Mucosa of rectum (tissue), 2 donors: ENCODE results near the gene BCL2.

Experiments
- H3K27ac ChIP-seq, 2 donors: one replicate each; pipeline ENCODE4 v1.7.0; 2013; ENCODE audit warnings: inconsistent platforms in 2 of 2, low read depth in 2 of 2, low read length in 2 of 2
- H3K27me3 ChIP-seq, 2 donors: one replicate each; pipeline ENCODE4 v1.7.0; 2013; ENCODE audit warnings: low read length in 2 of 2; ENCODE audit not compliant: control insufficient read depth in 2 of 2, insufficient read depth in 2 of 2
- H3K36me3 ChIP-seq, 2 donors: one replicate each; pipeline ENCODE4 v1.7.0; 2013; ENCODE audit warnings: low read length in 2 of 2; ENCODE audit not compliant: control insufficient read depth in 2 of 2, insufficient read depth in 2 of 2
- H3K4me1 ChIP-seq, 2 donors: one replicate each; pipeline ENCODE4 v1.7.0; 2013; ENCODE audit warnings: low read length in 2 of 2, mild to moderate bottlenecking in 1 of 2; ENCODE audit not compliant: control insufficient read depth in 2 of 2, insufficient read depth in 2 of 2
- H3K4me3 ChIP-seq, 2 donors: one replicate each; pipeline ENCODE4 v1.7.0; 2013; ENCODE audit warnings: low read length in 2 of 2
- H3K9ac ChIP-seq, 2 donors: one replicate each; pipeline ENCODE4 v1.7.0; 2013; ENCODE audit warnings: low read length in 2 of 2, low read depth in 1 of 2, mild to moderate bottlenecking in 1 of 2
- H3K9me3 ChIP-seq, 2 donors: one replicate each; pipeline ENCODE4 v1.7.0; 2013; ENCODE audit warnings: low read length in 2 of 2; ENCODE audit not compliant: control insufficient read depth in 2 of 2
- donor health status: healthy.
- donor health status: Normal muscosa, but diverticular disease.

The BCL2 gene

GRCh38 chr18:63311118-63312018 is 8.2 kb downstream of the BCL2 start:
- Histone ChIP-seq H3K36me3 (peaks cover 0 to 2% of the 10 kb centered on the region in 2 donors), H3K4me1 (peaks cover 0 to 4% of the 10 kb centered on the region in 2 donors), H3K27ac (no peak overlapping the region), H3K9me3 (no peaks in the 10 kb centered on the region), H3K4me3 (no peak overlapping the region), H3K9ac (no peak overlapping the region), H3K27me3 (no peaks in the 10 kb centered on the region)

- H3K4me3 ChIP-seq: no peak overlapping the region
- no peak overlapping the region for H3K9ac ChIP-seq
- H3K27ac ChIP-seq: no peak overlapping the region
- no peaks in the 10 kb centered on the region for H3K27me3 ChIP-seq
- H3K9me3 ChIP-seq: no peaks in the 10 kb centered on the region
- H3K36me3 ChIP-seq: peaks cover 0 to 2% of the 10 kb centered on the region in 2 donors
- H3K4me1 ChIP-seq: peaks cover 0 to 4% of the 10 kb centered on the region in 2 donors
Observed at GRCh38 chr18:63309422-63309821, 10.1 kb downstream of the BCL2 start.

- no peak overlapping the region for H3K27ac ChIP-seq
- no peaks in the 10 kb centered on the region for H3K9me3 ChIP-seq
- H3K9ac ChIP-seq: no peak overlapping the region
- H3K4me1 ChIP-seq: no peaks in the 10 kb centered on the region
- no peak overlapping the region for H3K4me3 ChIP-seq
- H3K27me3 ChIP-seq: no peaks in the 10 kb centered on the region
- H3K36me3 ChIP-seq: peaks cover 0 to 2% of the 10 kb centered on the region in 2 donors
Observed at GRCh38 chr18:63307551-63308200, 11.9 kb downstream of the BCL2 start.

- Histone ChIP-seq H3K4me3 (no peak overlapping the region), H3K27ac (no peak overlapping the region), H3K4me1 (no peaks in the 10 kb centered on the region), H3K9ac (no peak overlapping the region), H3K9me3 (no peaks in the 10 kb centered on the region), H3K36me3 (peaks cover 0 to 2% of the 10 kb centered on the region in 2 donors), H3K27me3 (no peaks in the 10 kb centered on the region)
Observed at GRCh38 chr18:63306819-63307550, 12.6 kb downstream of the BCL2 start.

- H3K9ac ChIP-seq: no peak overlapping the region
- H3K27me3 ChIP-seq: no peaks in the 10 kb centered on the region
- H3K4me3 ChIP-seq: no peak overlapping the region
- peaks cover 0 to 5% of the 10 kb centered on the region in 2 donors for H3K36me3 ChIP-seq
- no peaks in the 10 kb centered on the region for H3K4me1 ChIP-seq
- H3K27ac ChIP-seq: no peak overlapping the region
- H3K9me3 ChIP-seq: no peaks in the 10 kb centered on the region
Observed at GRCh38 chr18:63306249-63306648, 13.3 kb downstream of the BCL2 start.

DNA sequence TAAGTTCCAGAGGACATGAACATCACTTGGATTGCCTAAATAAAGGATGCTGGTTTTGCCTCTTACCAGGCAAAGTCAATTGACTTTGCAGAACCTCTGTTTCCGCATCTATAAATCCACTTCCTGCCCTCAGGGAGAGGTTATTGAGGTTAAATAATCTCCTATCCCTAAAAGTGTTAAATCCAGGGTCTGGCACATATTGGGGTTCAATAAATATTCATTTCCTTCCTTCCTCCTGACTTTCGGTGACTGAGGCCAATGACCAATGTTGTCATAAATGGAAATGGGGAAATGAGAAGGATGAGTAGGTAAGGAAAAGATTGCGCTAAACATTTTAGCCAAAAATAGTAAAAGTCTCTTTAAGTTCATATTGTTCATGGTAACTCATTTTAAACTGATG is 16.0 kb downstream of the BCL2 start:
- H3K36me3 ChIP-seq: peaks cover 0 to 2% of the 10 kb centered on the region in 2 donors
- H3K4me1 ChIP-seq: no peaks in the 10 kb centered on the region
- H3K9ac ChIP-seq: no peak overlapping the region
- H3K9me3 ChIP-seq: no peaks in the 10 kb centered on the region
- no peaks in the 10 kb centered on the region for H3K27me3 ChIP-seq
- H3K4me3 ChIP-seq: no peak overlapping the region
- no peak overlapping the region for H3K27ac ChIP-seq

DNA sequence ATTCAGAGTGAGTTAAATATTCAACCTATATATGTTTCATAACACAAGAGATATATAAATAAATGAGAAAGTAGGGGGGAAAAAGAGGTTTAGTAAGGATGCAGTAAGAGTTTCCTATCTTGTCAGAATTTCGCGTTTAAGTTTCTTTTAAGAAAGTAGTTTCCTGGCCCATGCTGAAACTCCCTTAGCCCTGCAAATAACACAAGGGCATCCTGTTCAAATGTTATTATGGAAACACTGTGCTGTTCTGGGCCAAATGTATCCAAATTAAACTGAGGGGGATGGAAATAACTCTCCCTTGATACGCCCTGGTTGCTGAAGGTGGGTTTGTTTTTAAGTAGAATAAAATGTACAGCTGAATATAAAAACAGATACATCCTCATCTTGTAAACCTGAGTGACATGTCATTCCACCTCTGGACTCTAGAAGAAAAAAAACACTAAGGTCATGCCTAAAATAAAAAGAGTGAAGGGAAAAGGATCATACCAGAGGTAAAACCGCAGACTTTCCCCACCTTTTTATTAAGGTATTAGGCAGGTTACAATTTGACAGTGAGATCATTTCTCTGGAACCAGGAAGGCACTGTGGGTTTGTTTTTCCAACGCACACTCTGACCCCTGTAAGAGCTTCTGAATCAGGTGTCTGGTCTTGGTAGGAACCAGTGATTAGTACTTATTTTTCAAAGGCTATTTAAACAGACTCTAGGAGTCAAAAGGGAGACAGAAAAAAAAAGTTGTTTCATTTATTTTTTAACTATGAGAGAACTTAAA is 16.7 kb downstream of the BCL2 start:
- Histone ChIP-seq H3K36me3 (peaks cover 0 to 2% of the 10 kb centered on the region in 2 donors), H3K9ac (no peak overlapping the region), H3K4me1 (no peaks in the 10 kb centered on the region), H3K27me3 (no peaks in the 10 kb centered on the region), H3K27ac (no peak overlapping the region), H3K9me3 (no peaks in the 10 kb centered on the region), H3K4me3 (no peak overlapping the region)

GRCh38 chr18:63302220-63302619 is 17.3 kb downstream of the BCL2 start:
- H3K9me3 ChIP-seq: no peaks in the 10 kb centered on the region
- H3K4me3 ChIP-seq: no peak overlapping the region
- H3K9ac ChIP-seq: no peak overlapping the region
- no peaks in the 10 kb centered on the region for H3K4me1 ChIP-seq
- H3K36me3 ChIP-seq: peaks cover 0 to 2% of the 10 kb centered on the region in 2 donors
- H3K27ac ChIP-seq: no peak overlapping the region
- no peaks in the 10 kb centered on the region for H3K27me3 ChIP-seq

DNA sequence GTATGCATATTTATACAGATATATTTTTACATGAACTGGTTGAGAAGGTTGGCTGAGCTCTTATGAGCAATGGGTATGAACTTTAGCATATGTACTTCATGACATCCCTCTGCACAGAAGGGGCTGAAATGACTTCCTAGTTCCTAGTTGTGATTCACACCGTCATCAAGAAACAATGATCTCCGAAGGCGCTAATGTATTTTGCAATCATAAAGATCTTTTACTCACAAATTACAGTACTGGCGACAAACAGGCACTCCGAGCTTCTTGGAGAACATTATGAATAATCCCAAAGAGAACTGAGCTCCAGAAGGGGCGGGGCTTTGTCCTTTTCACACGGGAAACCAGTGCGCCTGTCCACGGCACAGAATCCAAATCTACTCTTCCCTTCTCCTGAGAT is 18.1 kb downstream of the BCL2 start:
- H3K4me1 ChIP-seq: no peaks in the 10 kb centered on the region

More for the DNA sequence above, 18.1 kb downstream of the BCL2 start:
- Histone ChIP-seq H3K27me3 (no peaks in the 10 kb centered on the region), H3K36me3 (peaks cover 0 to 2% of the 10 kb centered on the region in 2 donors), H3K9me3 (no peaks in the 10 kb centered on the region), H3K9ac (no peak overlapping the region), H3K27ac (peak overlapping the region in 1 of 2 donors; percentile 1), H3K4me3 (no peak overlapping the region)
